ENCODE data around the gene MYL3.
A peak's percentile ranks its signal among the peaks of the same experiment; 100 is the strongest.

MYL3 gene

DNA sequence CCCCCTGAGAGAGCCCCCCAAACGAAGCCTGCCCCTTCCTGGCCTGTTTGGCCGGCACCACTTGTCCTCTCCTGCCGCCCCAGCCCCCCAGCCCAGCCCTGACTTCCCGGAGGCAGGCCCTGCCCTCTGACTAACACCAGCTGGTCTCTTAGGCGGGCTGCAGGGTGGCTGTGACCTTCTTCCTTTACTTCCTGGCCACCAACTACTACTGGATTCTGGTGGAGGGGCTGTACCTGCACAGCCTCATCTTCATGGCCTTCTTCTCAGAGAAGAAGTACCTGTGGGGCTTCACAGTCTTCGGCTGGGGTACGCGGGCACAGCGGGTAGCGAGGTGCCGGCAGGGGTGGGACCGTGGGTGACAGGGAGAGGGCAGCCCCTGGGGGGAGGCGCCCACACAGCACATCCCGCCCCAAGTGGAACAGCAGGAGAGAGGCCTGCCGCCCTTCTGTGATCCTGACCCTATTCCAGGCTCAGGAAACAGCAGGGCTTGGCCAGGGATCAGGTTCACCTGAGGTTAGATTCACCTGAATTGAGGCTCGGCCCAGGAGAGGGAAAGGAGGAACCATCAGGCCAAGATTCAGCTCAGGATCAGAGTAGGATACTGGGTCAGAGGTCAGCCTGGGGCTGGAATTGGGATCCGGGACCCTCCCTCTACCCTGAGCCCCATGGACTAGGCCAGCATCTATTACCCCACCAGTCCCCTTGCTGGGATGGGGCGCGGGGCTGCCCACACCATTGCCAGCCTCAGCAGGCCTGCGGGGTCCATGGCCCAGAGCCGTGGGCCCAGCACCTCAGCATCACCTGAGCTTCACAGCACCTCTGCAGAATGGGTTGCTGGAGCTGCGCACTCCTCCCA is 36.1 kb upstream of the MYL3 start:
- peak in 1 of 51 donors; percentile 31 for DNase-seq

DNA sequence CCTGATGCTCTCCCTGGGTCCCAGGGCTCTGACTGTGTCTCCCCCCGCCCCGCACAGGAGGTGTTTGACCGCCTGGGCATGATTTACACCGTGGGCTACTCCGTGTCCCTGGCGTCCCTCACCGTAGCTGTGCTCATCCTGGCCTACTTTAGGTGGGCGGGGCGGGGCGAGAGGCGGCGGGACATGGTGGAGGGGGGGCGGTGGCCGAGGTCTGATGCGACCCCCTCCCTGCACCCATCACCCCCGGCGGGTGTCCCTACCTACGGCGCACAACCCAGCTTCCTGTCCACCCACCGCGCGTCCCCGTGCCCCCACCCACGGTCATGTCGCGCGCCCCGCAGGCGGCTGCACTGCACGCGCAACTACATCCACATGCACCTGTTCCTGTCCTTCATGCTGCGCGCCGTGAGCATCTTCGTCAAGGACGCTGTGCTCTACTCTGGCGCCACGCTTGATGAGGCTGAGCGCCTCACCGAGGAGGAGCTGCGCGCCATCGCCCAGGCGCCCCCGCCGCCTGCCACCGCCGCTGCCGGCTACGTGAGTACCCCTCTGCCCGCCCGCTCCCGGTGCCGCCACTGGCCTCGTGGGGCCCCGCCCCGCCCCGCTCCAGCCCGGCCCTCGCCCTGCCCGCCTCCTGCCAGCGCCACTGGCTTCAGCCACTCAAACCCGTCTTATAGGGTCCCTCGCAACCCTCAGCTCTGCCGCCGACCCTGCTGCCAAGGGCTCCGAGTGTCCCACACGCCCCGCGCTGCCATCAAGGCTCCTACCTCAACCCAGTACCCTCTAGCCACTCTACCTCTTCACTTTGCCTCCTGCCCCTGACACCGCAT is 35.3 kb upstream of the MYL3 start:
- DNase-seq, result peak in 6 of 51 donors; percentile 20 to 39 (median 30)

DNA sequence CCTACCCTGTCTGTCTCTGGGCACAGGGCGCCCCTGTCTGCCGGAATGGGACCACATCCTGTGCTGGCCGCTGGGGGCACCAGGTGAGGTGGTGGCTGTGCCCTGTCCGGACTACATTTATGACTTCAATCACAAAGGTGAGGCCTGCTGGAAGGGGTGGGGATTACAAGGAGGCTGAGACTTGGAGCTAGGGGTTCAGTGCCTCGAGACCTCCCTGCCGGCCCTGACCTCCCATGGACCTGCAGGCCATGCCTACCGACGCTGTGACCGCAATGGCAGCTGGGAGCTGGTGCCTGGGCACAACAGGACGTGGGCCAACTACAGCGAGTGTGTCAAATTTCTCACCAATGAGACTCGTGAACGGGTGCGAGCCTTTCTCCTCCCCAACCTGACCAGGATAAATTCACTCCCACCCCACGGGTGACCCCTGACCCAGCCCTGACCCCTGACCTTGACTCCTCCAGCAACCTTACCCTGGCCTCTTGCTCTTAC is 34.6 kb upstream of the MYL3 start:
- DNase-seq, result no peak

DNA sequence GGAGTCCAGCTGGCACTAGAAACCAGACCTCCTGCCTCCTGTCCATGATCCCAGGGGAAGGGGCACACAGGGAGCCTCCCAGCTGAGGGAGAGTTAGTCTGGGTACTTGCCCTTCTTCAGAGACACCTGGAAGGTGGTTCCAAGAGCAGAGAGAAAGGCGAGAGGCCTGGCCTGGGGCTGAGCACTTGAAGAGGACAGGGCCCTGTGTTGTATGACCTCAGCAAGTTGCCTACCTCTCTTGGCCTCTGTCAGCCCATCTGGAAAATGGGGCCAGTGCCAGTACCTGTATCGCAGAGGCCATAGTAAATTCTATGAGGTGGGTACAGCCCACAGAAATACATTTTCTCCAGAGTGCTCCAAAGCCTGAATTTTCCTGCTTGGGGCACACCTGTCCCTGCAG is 33.8 kb upstream of the MYL3 start:
- DNase-seq, result no peak

DNA sequence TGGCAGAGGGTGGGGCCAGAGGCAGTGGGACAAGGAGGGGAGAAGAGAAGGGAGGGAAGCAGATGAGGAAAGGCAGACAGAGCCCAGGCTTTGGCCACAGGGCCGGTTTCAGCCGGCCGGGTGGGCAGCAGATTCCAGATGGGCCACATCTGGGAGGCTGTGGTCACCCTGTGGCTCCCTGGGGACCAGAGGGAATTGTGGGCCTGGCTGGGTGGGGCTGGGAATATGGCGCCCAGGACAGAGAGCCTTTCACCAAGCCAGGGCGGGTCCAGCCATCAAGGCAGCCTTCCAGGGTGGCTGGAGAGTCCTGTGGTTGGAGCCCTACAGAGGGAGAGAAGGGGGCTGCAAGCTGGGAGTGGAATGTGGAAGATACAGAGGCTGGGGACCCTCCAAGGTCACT is 33.1 kb upstream of the MYL3 start:
- no peak for DNase-seq

DNA sequence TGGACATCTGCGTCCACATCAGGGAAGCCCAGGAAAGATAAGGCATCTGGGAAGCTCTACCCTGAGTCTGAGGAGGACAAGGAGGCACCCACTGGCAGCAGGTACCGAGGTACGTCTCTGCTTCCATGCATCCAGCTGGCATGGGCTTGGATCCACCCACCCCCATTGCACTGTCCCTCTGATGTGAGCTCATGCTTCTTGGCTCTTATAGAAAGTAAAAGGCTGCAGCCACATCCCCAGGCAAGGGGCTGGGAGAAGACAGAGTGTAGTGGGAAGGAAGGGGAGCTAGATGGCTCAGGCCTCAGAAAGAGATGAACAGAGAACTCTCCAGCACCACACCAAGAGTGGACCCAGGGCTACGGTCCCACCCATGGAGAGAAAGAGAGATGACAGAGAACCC is 32.5 kb upstream of the MYL3 start:
- DNase-seq, result no peak

DNA sequence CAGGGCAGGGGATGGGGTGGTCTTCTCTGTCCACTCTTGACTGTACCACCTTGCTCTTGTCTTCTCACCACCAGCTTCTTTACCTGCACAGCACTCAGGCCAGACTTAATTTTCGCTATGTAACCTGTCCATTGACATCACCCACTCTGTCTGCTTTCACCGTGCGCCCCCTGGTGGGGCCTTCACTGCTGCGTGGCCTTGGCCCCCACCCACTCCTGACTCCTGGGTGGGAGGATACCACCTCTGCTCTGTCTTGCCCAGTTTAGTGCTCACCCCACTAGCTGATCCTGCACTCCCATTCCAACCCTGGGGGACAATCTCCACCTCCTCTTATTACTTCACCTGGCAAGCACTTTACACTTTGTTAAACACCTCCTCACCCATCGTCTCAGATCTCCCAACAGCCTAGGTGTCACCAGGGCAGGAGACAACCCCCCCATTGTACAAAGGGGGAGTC is 32.0 kb upstream of the MYL3 start:
- peak in 21 of 51 donors; percentile 12 to 59 (median 29) for DNase-seq

DNA sequence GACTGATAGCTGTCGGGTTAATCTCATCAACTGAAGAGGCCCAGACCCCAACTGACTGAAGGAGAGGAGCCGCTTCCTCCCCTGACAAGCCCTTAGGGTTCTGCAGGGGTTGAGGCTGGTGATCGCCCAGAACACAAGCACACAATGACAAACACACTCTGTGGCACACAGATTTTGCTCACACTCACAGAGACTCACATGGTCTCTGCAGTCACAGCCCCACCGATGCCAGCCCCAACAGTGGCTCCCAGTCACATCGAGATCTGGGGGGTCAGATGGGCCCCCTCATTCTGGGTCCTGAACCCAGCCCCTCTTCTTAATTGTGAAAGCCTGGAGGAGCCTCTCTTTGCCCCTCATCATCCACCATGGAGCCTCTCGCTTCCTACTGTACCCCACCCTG is 31.0 kb upstream of the MYL3 start:
- DNase-seq, result no peak

DNA sequence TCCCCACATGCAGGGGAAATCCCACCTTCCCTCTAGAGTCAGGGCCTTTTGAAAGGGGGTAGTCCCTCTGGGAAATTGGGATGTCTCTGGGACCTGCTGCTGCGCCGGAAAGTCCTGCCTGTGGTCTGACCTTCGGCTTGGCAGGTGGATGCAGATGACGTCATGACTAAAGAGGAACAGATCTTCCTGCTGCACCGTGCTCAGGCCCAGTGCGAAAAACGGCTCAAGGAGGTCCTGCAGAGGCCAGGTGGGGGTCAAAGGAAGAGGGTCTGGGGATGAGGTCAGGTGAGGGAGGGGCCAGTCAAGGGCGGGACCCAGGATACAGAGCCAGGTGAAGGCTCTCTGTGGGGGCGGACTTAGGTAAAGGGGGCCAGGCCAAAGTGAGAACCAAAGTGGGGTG is 30.5 kb upstream of the MYL3 start:
- DNase-seq, result no peak

DNA sequence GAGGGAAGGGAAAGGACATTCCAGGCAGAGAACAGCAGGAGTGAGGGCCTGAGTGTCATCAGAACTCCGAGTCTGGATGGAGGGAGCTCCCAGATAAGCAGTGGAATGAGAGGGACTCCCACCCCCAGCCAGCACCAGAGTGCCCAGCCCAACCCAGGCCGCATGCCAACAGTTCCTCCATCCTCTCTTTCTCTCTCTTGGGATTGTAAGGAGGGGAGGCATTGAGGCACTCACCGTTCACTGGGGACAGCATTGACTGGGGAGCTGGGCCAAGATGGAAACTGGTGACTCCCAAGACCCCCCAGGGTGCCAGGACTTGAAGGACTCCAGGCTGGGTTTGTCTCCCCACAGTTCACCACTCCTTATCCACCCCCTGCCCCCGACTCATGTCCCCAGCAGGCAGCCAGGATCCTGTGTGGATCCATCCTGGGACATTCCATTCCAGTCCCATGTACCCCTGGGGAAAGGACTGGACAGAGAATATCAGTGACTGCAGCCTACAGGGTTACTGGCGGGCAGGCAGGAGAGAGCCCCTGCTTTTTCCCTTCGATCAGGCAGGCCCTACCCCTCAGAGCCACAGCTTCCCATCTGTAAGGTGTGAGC is 30.0 kb upstream of the MYL3 start:
- no peak for DNase-seq

DNA sequence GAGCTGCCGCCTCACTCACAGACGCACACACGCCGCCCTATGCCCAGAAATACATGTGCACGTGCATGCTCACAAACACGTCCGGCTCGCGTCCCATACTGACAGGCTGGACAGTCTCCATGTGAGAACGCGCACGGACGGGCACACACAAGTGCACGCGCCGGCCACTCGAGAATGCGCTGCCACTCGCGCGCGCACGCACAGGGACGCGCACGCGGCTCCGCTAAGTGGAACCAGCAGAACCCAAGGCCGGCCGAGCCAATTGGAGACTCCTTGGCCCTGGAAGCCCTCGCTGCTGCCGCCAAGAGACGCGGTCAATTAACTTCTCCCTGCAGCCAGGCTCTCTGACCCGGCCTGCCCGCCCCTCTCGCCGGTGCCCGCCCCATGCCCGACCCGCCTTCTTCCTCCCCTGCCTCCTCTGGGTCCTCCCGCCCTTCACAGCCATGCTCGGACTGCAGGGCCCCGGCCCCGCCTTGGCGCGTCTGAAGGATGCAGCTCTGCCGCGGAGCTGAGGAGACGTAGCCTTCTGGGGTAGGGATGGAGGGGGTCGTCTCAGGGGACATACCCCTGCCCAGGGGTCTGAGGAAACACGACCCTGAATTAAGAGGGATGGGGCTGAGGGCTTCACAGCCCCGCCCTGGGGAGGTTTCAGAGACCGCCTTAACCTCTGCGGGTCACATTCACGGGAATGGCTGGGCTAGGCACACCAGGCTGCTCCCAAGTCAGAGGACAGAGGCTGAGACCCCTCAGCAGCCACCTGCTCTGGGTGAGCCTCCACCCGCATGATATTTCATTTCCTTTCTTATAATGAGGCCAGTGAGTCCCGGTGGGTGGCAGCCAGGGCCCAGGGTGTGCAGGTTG is 29.3 kb upstream of the MYL3 start:
- DNase-seq, result peak in 47 of 51 donors; percentile 26 to 86 (median 70)

DNA sequence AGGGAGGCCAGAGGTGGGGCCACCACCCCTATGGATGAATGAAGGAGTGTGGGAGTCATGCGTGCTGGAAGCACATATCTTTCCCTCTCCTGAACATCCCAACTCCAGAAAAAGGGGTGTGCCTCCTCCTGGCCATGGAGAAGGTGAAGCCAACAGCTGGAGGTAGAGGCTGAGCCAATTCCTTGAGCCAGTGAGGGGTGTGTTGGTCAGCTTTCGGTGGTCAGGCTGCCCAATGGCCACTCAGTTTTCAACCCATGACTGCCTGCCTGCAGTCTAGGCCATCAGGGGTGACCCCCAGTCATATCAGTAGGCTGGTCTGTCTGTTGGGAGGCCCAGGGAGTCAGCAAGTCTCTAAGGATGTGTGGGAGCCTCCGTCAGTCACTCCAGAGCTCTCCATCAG is 27.9 kb upstream of the MYL3 start:
- no peak for DNase-seq

DNA sequence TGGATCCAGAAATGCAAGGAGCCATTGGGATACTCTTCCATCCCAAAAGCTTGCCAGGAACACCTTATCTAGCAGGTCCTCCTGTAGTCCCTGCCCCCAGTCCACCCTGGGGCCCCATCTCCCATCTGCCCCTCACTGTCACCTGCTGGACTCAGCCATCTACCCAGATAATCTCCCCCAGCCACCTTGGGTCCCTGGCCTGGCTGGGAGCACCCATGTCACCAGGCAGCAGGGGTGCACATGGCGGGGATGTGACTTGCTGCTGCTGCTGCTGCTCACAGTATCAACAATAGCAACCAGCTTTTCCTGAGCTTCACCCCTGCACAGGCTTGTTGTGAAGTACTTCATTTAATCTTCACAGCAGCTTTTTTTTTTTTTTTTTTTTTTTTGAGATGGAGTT is 26.9 kb upstream of the MYL3 start:
- DNase-seq, result no peak

DNA sequence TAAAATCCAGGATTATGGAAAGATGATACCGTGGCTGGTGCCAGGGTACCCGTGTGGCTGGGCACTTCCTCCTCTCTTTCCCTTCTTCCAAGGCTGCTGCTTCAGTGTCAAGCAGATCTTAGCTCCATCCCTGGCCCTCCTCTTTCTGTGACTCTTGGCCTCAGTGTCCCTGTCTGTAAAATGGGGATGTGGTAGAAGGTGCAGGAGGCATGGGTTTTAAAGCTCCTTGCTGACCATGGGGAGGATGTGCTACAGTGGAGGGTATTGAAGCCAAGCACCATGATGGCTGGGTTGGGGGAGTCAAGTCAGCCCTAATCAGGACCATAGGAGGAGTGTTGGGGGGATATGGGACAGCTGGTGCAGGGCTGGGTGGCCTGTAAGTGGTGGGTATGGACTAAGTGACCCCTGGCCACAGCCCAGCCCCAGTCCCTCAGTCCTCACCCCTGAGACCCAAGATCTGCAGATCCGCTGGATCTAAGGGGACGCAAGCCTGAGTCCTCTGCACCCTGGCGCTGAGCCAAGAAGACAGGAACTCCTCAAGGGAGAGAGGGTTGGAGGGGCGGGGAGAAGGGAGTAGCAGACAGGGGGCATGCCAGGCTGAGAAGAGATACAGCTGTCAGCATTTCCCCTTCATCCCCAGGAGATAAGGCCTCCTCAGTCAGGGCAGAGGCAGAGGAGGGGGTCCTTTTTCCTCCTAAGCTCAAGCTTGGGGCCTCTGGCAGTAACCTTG is 26.3 kb upstream of the MYL3 start:
- DNase-seq, result no peak

DNA sequence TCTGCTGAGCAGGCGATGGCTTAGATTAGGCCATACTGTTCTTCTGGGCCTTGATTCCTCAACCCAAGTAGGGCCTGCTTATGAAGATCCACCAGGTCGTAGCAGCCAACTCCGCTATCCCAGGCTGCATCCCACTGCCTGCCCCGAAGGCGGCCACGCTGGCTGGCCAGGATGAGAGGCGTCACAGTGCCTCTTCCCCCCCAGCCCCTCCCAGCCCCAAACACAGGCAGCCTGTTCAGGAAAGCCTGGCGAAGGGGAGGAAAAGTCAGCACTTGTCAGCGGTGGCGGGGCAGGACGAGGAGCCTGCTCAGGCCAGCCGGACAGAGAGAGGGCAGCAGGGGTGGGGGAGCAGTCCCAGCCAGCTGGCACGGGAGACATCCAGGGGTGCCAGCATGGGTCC is 25.5 kb upstream of the MYL3 start:
- DNase-seq, result peak in 4 of 51 donors; percentile 9 to 37 (median 24)

DNA sequence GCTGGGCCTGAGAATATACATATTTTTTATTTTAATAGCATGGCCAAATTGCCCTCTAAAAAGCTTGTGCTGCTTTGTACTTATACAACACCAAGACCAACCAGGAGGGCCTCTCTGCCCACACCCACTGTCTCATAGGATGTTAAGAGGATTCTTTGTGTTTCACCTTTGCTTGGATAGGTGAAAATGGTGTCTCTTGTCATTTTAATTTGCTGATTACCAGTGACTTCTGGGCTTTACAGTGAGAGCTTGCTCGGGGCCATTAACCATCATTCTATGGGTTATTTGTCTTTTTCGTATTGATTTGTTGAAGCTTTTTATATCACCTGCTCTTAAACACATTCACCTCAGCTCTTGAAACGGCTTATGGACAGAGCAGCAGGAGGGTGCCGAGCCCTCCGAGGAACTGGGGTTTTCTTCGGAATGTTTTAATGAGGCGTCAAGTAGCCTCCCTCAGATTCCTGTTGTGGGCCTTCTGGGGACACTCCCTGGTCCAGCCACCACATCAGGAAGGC is 24.8 kb upstream of the MYL3 start:
- no peak for DNase-seq

DNA sequence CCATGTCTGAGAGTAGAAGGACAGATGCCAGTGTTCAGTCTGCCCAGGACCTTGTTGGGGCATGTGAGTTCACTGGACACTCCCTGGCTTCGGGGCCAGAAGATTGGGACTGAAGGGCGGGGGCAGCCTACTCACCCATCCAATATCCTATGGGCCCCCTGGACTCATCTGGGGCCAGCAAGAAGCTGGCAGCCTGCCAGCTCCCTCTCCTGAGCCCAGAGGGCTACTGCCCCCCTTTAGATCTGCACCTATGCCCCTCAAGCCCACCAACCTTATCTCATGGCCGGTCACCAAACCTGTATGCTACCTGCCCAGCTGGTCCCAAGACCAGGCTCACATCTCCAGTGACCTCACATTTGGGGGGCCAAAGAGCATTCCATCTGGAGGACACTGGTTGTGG is 22.4 kb upstream of the MYL3 start:
- no peak for DNase-seq

DNA sequence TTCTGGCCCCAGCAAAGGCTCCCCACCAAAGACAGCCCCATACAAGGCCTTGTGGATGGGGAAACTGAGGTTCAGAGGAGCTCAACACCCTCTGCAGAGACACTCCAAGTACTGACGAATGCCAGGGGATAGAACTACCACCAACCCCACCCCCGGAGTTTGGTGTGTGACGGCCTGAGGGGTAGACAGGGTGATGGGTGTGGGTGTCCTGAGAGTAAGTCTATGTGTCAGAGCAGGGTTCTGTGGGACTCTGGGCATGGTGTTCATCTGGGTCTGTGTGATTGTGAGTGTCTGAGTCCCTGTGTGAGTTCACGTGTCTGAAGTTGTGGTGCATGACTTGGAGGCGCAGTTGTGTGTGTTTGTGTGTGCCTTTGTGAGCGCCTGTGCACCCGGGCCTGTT is 21.7 kb upstream of the MYL3 start:
- DNase-seq, result no peak

DNA sequence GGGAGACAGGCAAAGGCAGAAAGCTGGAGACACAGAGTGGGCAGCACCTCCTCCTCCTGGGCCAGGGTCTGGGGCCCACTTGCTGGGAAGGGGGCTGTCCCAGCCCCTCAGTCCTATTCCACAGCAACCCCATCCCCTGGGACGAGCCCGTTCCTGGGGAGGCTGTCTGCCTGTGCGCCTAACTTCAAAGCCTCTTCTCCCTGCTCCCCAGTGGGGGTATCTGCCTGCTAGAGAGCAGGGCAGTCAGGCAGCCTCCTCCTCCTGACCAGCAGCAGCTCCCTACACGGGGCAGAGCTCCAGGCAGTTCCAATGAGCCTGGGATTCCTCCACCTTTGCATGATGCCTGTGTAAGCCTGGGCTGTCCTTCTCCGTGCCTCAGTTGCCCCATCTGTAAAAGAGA is 21.2 kb upstream of the MYL3 start:
- DNase-seq, result no peak

DNA sequence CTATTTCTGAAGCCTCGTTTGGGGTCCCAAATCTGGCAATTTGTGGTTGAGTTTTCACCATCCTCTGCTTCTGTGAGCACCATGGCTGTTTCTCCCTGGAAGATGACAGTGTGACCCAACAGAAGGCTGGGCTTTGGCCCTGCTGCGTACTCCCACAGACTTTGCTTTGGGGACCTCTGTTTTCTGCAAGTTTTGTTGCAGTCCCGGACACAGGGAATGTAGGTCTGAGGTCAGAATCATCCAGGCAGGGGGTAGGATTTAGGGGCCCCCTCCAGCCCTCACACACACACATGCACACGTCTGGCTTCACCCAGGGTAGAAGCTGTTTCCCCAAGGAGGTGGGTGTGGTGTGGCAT is 20.6 kb upstream of the MYL3 start:
- DNase-seq, result no peak

All from hypothalamus (tissue), 51 donors.